Sigmoid colon (tissue), 7 donors: Measurements from ENCODE around the gene ODC1. TPM values are rescaled to one million over a fixed set of nuclear protein-coding genes. Genes with fewer than 3 reads are reported as not detected.

Experiments
- DNase-seq: peaks from one replicate; pipeline ENCODE4 v3.0.0-alpha.2; 2019
- H3K27ac ChIP-seq, 4 donors: fragments of 200-600 bp; sonication (generic); one replicate each; pipeline ENCODE4 v1.5.1; 2016 to 2019; ENCODE audit warnings: mild to moderate bottlenecking in 1 of 4
- H3K27me3 ChIP-seq, 3 donors: fragments of 200-600 bp; sonication (generic); one replicate each; pipeline ENCODE4 v1.5.1; 2019; ENCODE audit warnings: mild to moderate bottlenecking in 1 of 3
- H3K36me3 ChIP-seq, 4 donors: fragments of 200-600 bp; sonication (generic); one replicate each; pipeline ENCODE4 v1.5.1; 2016 to 2019
- H3K4me1 ChIP-seq, 4 donors: fragments of 200-600 bp; sonication (generic); one replicate each; pipeline ENCODE4 v1.5.1; 2017 to 2019
- H3K4me3 ChIP-seq, 4 donors: fragments of 200-600 bp; sonication (generic); one replicate each; pipeline ENCODE4 v1.5.1; 2017 to 2019; ENCODE audit warnings: mild to moderate bottlenecking in 2 of 4, moderate library complexity in 1 of 4
- H3K9me3 ChIP-seq, 4 donors: fragments of 200-600 bp in 3 of 4; sonication (generic) in 3 of 4; one replicate each; pipeline versions ENCODE4 v1.5.1 to v1.6.1; 2013 to 2019
- CTCF ChIP-seq, 4 experiments: fragments of 450-650 bp in 3 of 4; fragments of 200-600 bp in 1 of 4; IDR thresholded peaks; one replicate each; pipeline ENCODE4 v1.5.1; 2016 to 2019; ENCODE audit warnings: antibody characterized with exemption in 4 of 4, mild to moderate bottlenecking in 3 of 4, moderate library complexity in 2 of 4
- EP300 ChIP-seq, 4 donors: sonication (generic); formaldehyde crosslinking; IDR thresholded peaks; one replicate each; pipeline ENCODE4 v1.6.1; 2017; ENCODE audit warnings: antibody characterized with exemption in 4 of 4
- POLR2A ChIP-seq, 2 donors: fragments of 450-650 bp; IDR thresholded peaks; one replicate each; pipeline ENCODE4 v1.6.1; 2016; ENCODE audit warnings: antibody characterized with exemption in 2 of 2, mild to moderate bottlenecking in 2 of 2, moderate library complexity in 2 of 2
- POLR2AphosphoS5 ChIP-seq, 4 donors: sonication (generic); formaldehyde crosslinking; IDR thresholded peaks; one replicate each; pipeline ENCODE4 v1.6.1; 2017; ENCODE audit warnings: antibody characterized with exemption in 4 of 4
- WGBS, 2 donors: extraction: QIAGEN DNeasy Blood & Tissue Kit; methylation state at CpG; one replicate each; pipeline ENCODE4 v1.1.7; 2013; 5-methylcytosine and 5-hydroxymethylcytosine counted together
- intact Hi-C: fragments of 100-400 bp; cut with DNase I; formaldehyde crosslinking; loops from one replicate; pipeline ENCODE4 v1.15.1; 2023
- polyA plus RNA-seq, 3 donors: library from polyadenylated mRNA; stranded (reverse); fragments of 200-250 nt; gene quantifications; one replicate each; pipeline ENCODE4 v1.2.3, GENCODE V29; 2013
- total RNA-seq, 4 donors: library from RNA; depleted of rRNA; stranded (reverse); fragments of >200 nt; gene quantifications; one replicate each; pipeline ENCODE4 v1.1.0, GENCODE V29; 2016
- donor health status: healthy with polysubstance abuse.
- donor health status: Bipolar disorder and iron deficiency.
- donor health status: healthy.

The ODC1 gene
- total and polyA plus RNA-seq, 7 donors, result 34.8 to 88.2 (median 54.3) TPM

GRCh38 chr2:10400568-10400977 lies 47.6 kb downstream of the ODC1 start:
- TF ChIP-seq POLR2AphosphoS5 (IDR thresholded peaks at IDR 0.05), result peak in 1 of 4 donors; percentile 53
- TF ChIP-seq EP300 (IDR thresholded peaks at IDR 0.05), result no peak
- intact Hi-C loops, result no loop called here
- Histone ChIP-seq H3K4me1 (peaks cover 0 to 46% (median 42%) of the 10 kb centered on the region in 4 donors), H3K36me3 (no peaks in the 10 kb centered on the region), H3K4me3 (no peak overlapping the region), H3K27me3 (no peaks in the 10 kb centered on the region), H3K27ac (peak overlapping the region; percentile 44 to 92 (median 73)), H3K9me3 (no peaks in the 10 kb centered on the region)
- WGBS, 2 donors, result 72 to 84% methylated on average over 11 of the region's 11 CpGs
- peak; percentile 79 for DNase-seq

GRCh38 chr2:10400002-10400401 lies 48.1 kb downstream of the ODC1 start:
- H3K4me1 ChIP-seq, result peaks cover 0 to 41% (median 37%) of the 10 kb centered on the region in 4 donors
- H3K4me3 ChIP-seq, result no peak overlapping the region
- intact Hi-C loops, result no loop called here
- no peaks in the 10 kb centered on the region for H3K36me3 ChIP-seq
- peak overlapping the region; percentile 44 to 92 (median 73) for H3K27ac ChIP-seq
- H3K27me3 ChIP-seq, result no peaks in the 10 kb centered on the region
- WGBS, 2 donors, result 88 to 94% methylated on average over 14 of the region's 14 CpGs
- no peaks in the 10 kb centered on the region for H3K9me3 ChIP-seq
- no peak for DNase-seq
- TF ChIP-seq EP300 (IDR thresholded peaks at IDR 0.05) (no peak), POLR2AphosphoS5 (IDR thresholded peaks at IDR 0.05) (no peak), POLR2A (IDR thresholded peaks at IDR 0.05) (no peak), CTCF (IDR thresholded peaks at IDR 0.05) (no peak)

GRCh38 chr2:10399358-10399757 lies 48.8 kb downstream of the ODC1 start:
- Histone ChIP-seq H3K36me3 (no peaks in the 10 kb centered on the region), H3K27me3 (no peaks in the 10 kb centered on the region), H3K27ac (peak overlapping the region in 3 of 4 donors; percentile 60 to 92 (median 86)), H3K4me3 (no peak overlapping the region), H3K9me3 (no peaks in the 10 kb centered on the region), H3K4me1 (peaks cover 0 to 36% (median 32%) of the 10 kb centered on the region in 4 donors)
- intact Hi-C loops, result no loop called here
- no peak for TF ChIP-seq EP300 (IDR thresholded peaks at IDR 0.05)
- WGBS, 2 donors, result 70 to 85% methylated on average over 15 to 16 of the region's 16 CpGs
- no peak for DNase-seq

- H3K27me3 ChIP-seq, result no peaks in the 10 kb centered on the region
- H3K9me3 ChIP-seq, result no peaks in the 10 kb centered on the region
- 19 to 49% methylated on average over 14 of the region's 14 CpGs for WGBS, 2 donors
- no peak overlapping the region for H3K4me3 ChIP-seq
- H3K36me3 ChIP-seq, result no peaks in the 10 kb centered on the region
- peak overlapping the region; percentile 17 to 40 (median 26) for H3K27ac ChIP-seq
- H3K4me1 ChIP-seq, result peaks cover 0 to 28% (median 25%) of the 10 kb centered on the region in 4 donors
- TF ChIP-seq POLR2A (IDR thresholded peaks at IDR 0.05), result no peak
- no peak for TF ChIP-seq POLR2AphosphoS5 (IDR thresholded peaks at IDR 0.05)
- no peak for TF ChIP-seq CTCF (IDR thresholded peaks at IDR 0.05)
- TF ChIP-seq EP300 (IDR thresholded peaks at IDR 0.05), result no peak
- peak; percentile 78 for DNase-seq
- intact Hi-C loops, result no loop called here
Measured at GRCh38 chr2:10398496-10398895, 49.6 kb downstream of the ODC1 start.

GRCh38 chr2:10397878-10398277 lies 50.2 kb downstream of the ODC1 start:
- intact Hi-C loops, result no loop called here
- Histone ChIP-seq H3K9me3 (no peaks in the 10 kb centered on the region), H3K36me3 (no peaks in the 10 kb centered on the region), H3K4me3 (no peak overlapping the region), H3K27me3 (no peaks in the 10 kb centered on the region), H3K27ac (peak overlapping the region in 2 of 4 donors; percentile 12 to 34), H3K4me1 (peaks cover 0 to 25% (median 22%) of the 10 kb centered on the region in 4 donors)
- 63 to 75% methylated on average over 4 of the region's 4 CpGs for WGBS, 2 donors
- DNase-seq, result no peak
- TF ChIP-seq CTCF (IDR thresholded peaks at IDR 0.05) (no peak), POLR2AphosphoS5 (IDR thresholded peaks at IDR 0.05) (no peak), EP300 (IDR thresholded peaks at IDR 0.05) (no peak), POLR2A (IDR thresholded peaks at IDR 0.05) (no peak)

- Histone ChIP-seq H3K4me3 (no peak overlapping the region), H3K36me3 (no peaks in the 10 kb centered on the region), H3K4me1 (peaks cover 0 to 23% (median 17%) of the 10 kb centered on the region in 4 donors), H3K9me3 (no peaks in the 10 kb centered on the region), H3K27ac (no peak overlapping the region), H3K27me3 (no peaks in the 10 kb centered on the region)
- 90 to 91% methylated on average over 16 of the region's 16 CpGs for WGBS, 2 donors
- intact Hi-C loops, result no loop called here
- no peak for DNase-seq
- TF ChIP-seq POLR2AphosphoS5 (IDR thresholded peaks at IDR 0.05) (no peak), CTCF (IDR thresholded peaks at IDR 0.05) (no peak), EP300 (IDR thresholded peaks at IDR 0.05) (no peak), POLR2A (IDR thresholded peaks at IDR 0.05) (no peak)
Measured at GRCh38 chr2:10397297-10397875, 50.7 kb downstream of the ODC1 start.
